ENCODE data around the gene CHRD.

DNA sequence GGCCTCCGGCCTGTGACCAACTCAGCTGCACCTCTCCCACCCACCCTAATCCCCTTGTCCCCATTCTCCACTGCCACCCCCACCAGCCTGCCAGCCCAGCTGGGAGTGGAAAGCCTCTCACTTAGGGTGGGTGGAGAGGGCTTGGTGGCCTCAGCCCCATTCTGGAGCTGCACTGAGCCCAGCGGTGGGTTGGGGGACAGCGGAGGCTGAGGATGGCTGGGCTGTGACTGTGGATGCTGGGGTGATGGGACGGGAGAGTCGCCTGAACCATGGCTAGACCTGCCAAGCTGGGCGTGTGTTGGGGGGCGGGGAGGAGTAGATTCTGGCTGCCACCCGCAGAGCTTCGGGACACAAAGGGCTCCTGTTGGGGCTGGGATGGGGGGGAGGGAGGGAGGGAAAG lies 20.2 kb upstream of the CHRD start:
- TF ChIP-seq, protein P1, sequence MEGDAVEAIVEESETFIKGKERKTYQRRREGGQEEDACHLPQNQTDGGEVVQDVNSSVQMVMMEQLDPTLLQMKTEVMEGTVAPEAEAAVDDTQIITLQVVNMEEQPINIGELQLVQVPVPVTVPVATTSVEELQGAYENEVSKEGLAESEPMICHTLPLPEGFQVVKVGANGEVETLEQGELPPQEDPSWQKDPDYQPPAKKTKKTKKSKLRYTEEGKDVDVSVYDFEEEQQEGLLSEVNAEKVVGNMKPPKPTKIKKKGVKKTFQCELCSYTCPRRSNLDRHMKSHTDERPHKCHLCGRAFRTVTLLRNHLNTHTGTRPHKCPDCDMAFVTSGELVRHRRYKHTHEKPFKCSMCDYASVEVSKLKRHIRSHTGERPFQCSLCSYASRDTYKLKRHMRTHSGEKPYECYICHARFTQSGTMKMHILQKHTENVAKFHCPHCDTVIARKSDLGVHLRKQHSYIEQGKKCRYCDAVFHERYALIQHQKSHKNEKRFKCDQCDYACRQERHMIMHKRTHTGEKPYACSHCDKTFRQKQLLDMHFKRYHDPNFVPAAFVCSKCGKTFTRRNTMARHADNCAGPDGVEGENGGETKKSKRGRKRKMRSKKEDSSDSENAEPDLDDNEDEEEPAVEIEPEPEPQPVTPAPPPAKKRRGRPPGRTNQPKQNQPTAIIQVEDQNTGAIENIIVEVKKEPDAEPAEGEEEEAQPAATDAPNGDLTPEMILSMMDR (IDR thresholded peaks at IDR 0.05), result no peak
- TF ChIP-seq POLR2A (IDR thresholded peaks at IDR 0.05), result no peak

All from esophagus squamous epithelium (tissue), 4 donors.